IPS-18a (cell line): Measurements from ENCODE around the gene UAP1L1.
"Not testable (repeated sequence)": the region's sequence is repeated elsewhere in the genome, so short reads cannot be mapped to it uniquely, and the experiment has no call there.

Source experiments
- H3K27ac ChIP-seq: one replicate; pipeline ENCODE4 v1.5.1; 2013; ENCODE audit warnings: low read length
- H3K27me3 ChIP-seq: one replicate; pipeline ENCODE4 v1.6.1; 2013; ENCODE audit warnings: mild to moderate bottlenecking, low read length; ENCODE audit not compliant: control insufficient read depth, insufficient read depth
- H3K36me3 ChIP-seq: one replicate; pipeline ENCODE4 v1.6.1; 2013; ENCODE audit warnings: low read depth, low read length; ENCODE audit not compliant: control insufficient read depth
- H3K4me1 ChIP-seq: one replicate; pipeline ENCODE4 v1.6.1; 2013; ENCODE audit warnings: low read depth, low read length; ENCODE audit not compliant: control insufficient read depth
- H3K4me3 ChIP-seq: one replicate; pipeline ENCODE4 v1.5.1; 2013; ENCODE audit warnings: low read length
- H3K9ac ChIP-seq: one replicate; pipeline ENCODE4 v1.6.1; 2013; ENCODE audit warnings: mild to moderate bottlenecking, low read length, moderate library complexity
- H3K9me3 ChIP-seq: one replicate; pipeline ENCODE4 v1.6.1; 2013; ENCODE audit warnings: low read depth, low read length; ENCODE audit not compliant: control insufficient read depth

Gene UAP1L1

GRCh38 chr9:137077010-137077747 is at the start of gene UAP1L1:
TSS of gene UAP1L1 (plus strand) at chr9:137077517. CDS start at chr9:137077533, 16 bp downstream.
- H3K9me3 ChIP-seq: no peaks in the 10 kb centered on the region
- no peak within 1 kb of the TSS for H3K27ac ChIP-seq
- H3K9ac ChIP-seq: no peak within 1 kb of the TSS
- no peaks in the 10 kb centered on the region for H3K36me3 ChIP-seq
- peak within 1 kb of the TSS; percentile 8 for H3K4me3 ChIP-seq
- peaks cover 48% of the 10 kb centered on the region for H3K27me3 ChIP-seq
- peaks cover 5% of the 10 kb centered on the region for H3K4me1 ChIP-seq

- Histone ChIP-seq H3K9ac (no peak overlapping the region), H3K4me1 (no peaks in the 10 kb centered on the region), H3K4me3 (peak overlapping the region; percentile 50), H3K36me3 (no peaks in the 10 kb centered on the region), H3K27me3 (peaks cover 27% of the 10 kb centered on the region), H3K27ac (no peak overlapping the region), H3K9me3 (no peaks in the 10 kb centered on the region)
These were observed 48.9 kb upstream of the UAP1L1 start for GRCh38 chr9:137028263-137029057.

- Histone ChIP-seq H3K4me1 (no peaks in the 10 kb centered on the region), H3K27me3 (peaks cover 27% of the 10 kb centered on the region), H3K9ac (no peak overlapping the region), H3K9me3 (no peaks in the 10 kb centered on the region), H3K4me3 (peak overlapping the region; percentile 50), H3K36me3 (no peaks in the 10 kb centered on the region), H3K27ac (no peak overlapping the region)
These were observed 48.0 kb upstream of the UAP1L1 start for GRCh38 chr9:137029058-137029936.

- no peak overlapping the region for H3K27ac ChIP-seq
- no peaks in the 10 kb centered on the region for H3K4me1 ChIP-seq
These were observed 47.3 kb upstream of the UAP1L1 start for GRCh38 chr9:137030006-137030405.

GRCh38 chr9:137030538-137031527 is 46.5 kb upstream of the UAP1L1 start:
- Histone ChIP-seq H3K9ac (no peak overlapping the region), H3K4me1 (no peaks in the 10 kb centered on the region), H3K9me3 (no peaks in the 10 kb centered on the region), H3K27me3 (peaks cover 27% of the 10 kb centered on the region), H3K36me3 (no peaks in the 10 kb centered on the region), H3K27ac (no peak overlapping the region), H3K4me3 (no peak overlapping the region)

More at GRCh38 chr9:137030006-137030405, 47.3 kb upstream of the UAP1L1 start:
- peaks cover 27% of the 10 kb centered on the region for H3K27me3 ChIP-seq
- H3K9ac ChIP-seq: no peak overlapping the region
- no peak overlapping the region for H3K4me3 ChIP-seq
- no peaks in the 10 kb centered on the region for H3K36me3 ChIP-seq
- no peaks in the 10 kb centered on the region for H3K9me3 ChIP-seq

GRCh38 chr9:137031904-137032640 is 45.2 kb upstream of the UAP1L1 start, which contains the start of gene FUT7:
TSS of gene FUT7 (minus strand) at chr9:137032088. CDS start at chr9:137031991, 97 bp downstream.
- H3K9me3 ChIP-seq: no peaks in the 10 kb centered on the region
- peaks cover 16% of the 10 kb centered on the region for H3K27me3 ChIP-seq
- H3K27ac ChIP-seq: no peak within 1 kb of the TSS
- no peak within 1 kb of the TSS for H3K4me3 ChIP-seq
- H3K9ac ChIP-seq: no peak within 1 kb of the TSS
- H3K36me3 ChIP-seq: no peaks in the 10 kb centered on the region
- H3K4me1 ChIP-seq: no peaks in the 10 kb centered on the region

- Histone ChIP-seq H3K9ac (no peak overlapping the region), H3K36me3 (no peaks in the 10 kb centered on the region), H3K9me3 (no peaks in the 10 kb centered on the region), H3K27ac (no peak overlapping the region), H3K4me1 (no peaks in the 10 kb centered on the region), H3K4me3 (no peak overlapping the region), H3K27me3 (peaks cover 10% of the 10 kb centered on the region)
These were observed 44.5 kb upstream of the UAP1L1 start for GRCh38 chr9:137032858-137033257.

GRCh38 chr9:137033481-137033880 is 43.8 kb upstream of the UAP1L1 start:
- not testable (repeated sequence) for H3K4me3 ChIP-seq, H3K36me3 ChIP-seq, H3K4me1 ChIP-seq, H3K9ac ChIP-seq, H3K27me3 ChIP-seq, H3K9me3 ChIP-seq, H3K27ac ChIP-seq

- Histone ChIP-seq H3K27ac (no peak overlapping the region), H3K27me3 (peaks cover 1% of the 10 kb centered on the region)
These were observed 43.1 kb upstream of the UAP1L1 start for GRCh38 chr9:137034039-137034708.

More at GRCh38 chr9:137034039-137034708, 43.1 kb upstream of the UAP1L1 start:
- no peaks in the 10 kb centered on the region for H3K36me3 ChIP-seq
- H3K9ac ChIP-seq: no peak overlapping the region
- no peak overlapping the region for H3K4me3 ChIP-seq
- no peaks in the 10 kb centered on the region for H3K4me1 ChIP-seq
- no peaks in the 10 kb centered on the region for H3K9me3 ChIP-seq
